HepG2 (cell line): ENCODE measurements around the gene PLN. TPM values are rescaled to one million over a fixed set of nuclear protein-coding genes. Genes with fewer than 3 reads are reported as not detected.

Source experiments
- ATAC-seq: fragments of 200-7000 bp; cut with Tn5 transposase; 3 replicates; pipeline ENCODE4 v1.9.1; 2020; ENCODE audit warnings: mild to moderate bottlenecking, moderate library complexity
- BruUV-seq: library from RNA; stranded (reverse); fragments of 400-500 nt; replicated peaks from 2 replicates; lab custom pipeline; 2021; lab: Mats Ljungman, UMichigan
- CTCF ChIA-PET: fragments of 300-600 bp; formaldehyde crosslinking; extraction: SDS; loops from one replicate; lab custom pipeline; 2021; ENCODE audit warnings: low total read pairs, inconsistent platforms, low intra/inter-chr PET ratio; lab: Yijun Ruan, JAX
- POLR2A ChIA-PET: fragments of 350-600 bp; sonication (Branson Sonifier 250); formaldehyde crosslinking; loops from one replicate; lab custom pipeline; 2020; ENCODE audit warnings: antibody characterized with exemption, inconsistent platforms; lab: Yijun Ruan, JAX
- DNase-seq: peaks from one replicate; pipeline ENCODE4 v3.0.0-alpha.2; 2015; ENCODE audit warnings: low spot score
- FAIRE-seq: peaks from 3 replicates; lab custom pipeline; 2011; peaks lifted over from hg19 to GRCh38; lab: Jason Lieb, UNC
- H2AFZ ChIP-seq: one replicate; pipeline ENCODE4 v1.6.1; 2011; ENCODE audit warnings: low read length, inconsistent platforms
- H3K27ac ChIP-seq: fragments of 300-600 bp; 3 replicates; pipeline ENCODE4 v1.8.0; 2011; ENCODE audit warnings: mixed run types, mild to moderate bottlenecking, mixed read lengths, low read length, inconsistent platforms; ENCODE audit not compliant: insufficient read depth; ENCODE audit errors: extremely low read length
- H3K27me3 ChIP-seq, 2 experiments: fragments of 200-600 bp in 1 of 2; 2 replicates in 1 of 2; 3 replicates in 1 of 2; pipeline versions ENCODE4 v1.6.0 to v1.8.0; 2011; ENCODE audit warnings: low read length in 2 of 2, mild to moderate bottlenecking in 2 of 2, moderate library complexity in 2 of 2, inconsistent platforms in 1 of 2; ENCODE audit not compliant: insufficient read depth in 2 of 2, control insufficient read depth in 1 of 2
- H3K36me3 ChIP-seq, 2 experiments: fragments of 200-600 bp in 1 of 2; replicated peaks in 1 of 2; 2 replicates in 1 of 2; 3 replicates in 1 of 2; pipeline versions ENCODE4 v1.5.1 to v1.8.0; 2011; ENCODE audit warnings: low read length in 2 of 2, inconsistent platforms in 1 of 2; ENCODE audit not compliant: insufficient read depth in 2 of 2, control insufficient read depth in 1 of 2
- H3K4me1 ChIP-seq: 2 replicates; pipeline ENCODE4 v1.5.1; 2012; ENCODE audit warnings: low read length, inconsistent platforms; ENCODE audit not compliant: insufficient read depth
- H3K4me2 ChIP-seq: 2 replicates; pipeline ENCODE4 v1.6.0; 2011; ENCODE audit warnings: low read depth, low read length, inconsistent platforms
- H3K4me3 ChIP-seq, 3 experiments: fragments of 200-600 bp in 1 of 3; sonication (generic), shearing (Covaris generic) in 1 of 3; replicated peaks in 1 of 3; 2 replicates each; pipeline ENCODE4 v1.5.1; 2011 to 2016; ENCODE audit warnings: low read length in 3 of 3, inconsistent platforms in 2 of 3, low read depth in 2 of 3, mild to moderate bottlenecking in 2 of 3, control low read depth in 1 of 3, mixed read lengths in 1 of 3; ENCODE audit not compliant: insufficient read depth in 1 of 3
- H3K79me2 ChIP-seq: one replicate; pipeline ENCODE4 v1.6.1; 2011; ENCODE audit warnings: low read length, inconsistent platforms; ENCODE audit not compliant: insufficient read depth
- H3K9ac ChIP-seq: 2 replicates; pipeline ENCODE4 v1.6.0; 2011; ENCODE audit warnings: mild to moderate bottlenecking, low read depth, low read length, inconsistent platforms; ENCODE audit not compliant: insufficient read depth
- H3K9me3 ChIP-seq: 2 replicates; pipeline ENCODE4 v1.5.1; 2012; ENCODE audit warnings: mild to moderate bottlenecking, low read length
- H4K20me1 ChIP-seq: 2 replicates; pipeline ENCODE4 v1.6.0; 2011; ENCODE audit warnings: inconsistent platforms, mild to moderate bottlenecking, low read length, moderate library complexity; ENCODE audit not compliant: insufficient read depth
- AKNA ChIP-seq: sonication (generic); formaldehyde crosslinking; IDR thresholded peaks from 2 replicates; pipeline ENCODE4 v1.4.0; 2020; ENCODE audit warnings: missing genetic modification reagents, borderline replicate concordance
- ATF5 ChIP-seq: sonication (generic); formaldehyde crosslinking; IDR thresholded peaks from 2 replicates; pipeline ENCODE4 v1.4.0; 2020; ENCODE audit warnings: mild to moderate bottlenecking, low read depth, missing genetic modification reagents
- E2F5 ChIP-seq: sonication (generic); formaldehyde crosslinking; conservative IDR thresholded peaks from 2 replicates; pipeline ENCODE4 v1.4.0; 2020; ENCODE audit warnings: missing genetic modification reagents
- FOXJ3 ChIP-seq: sonication (generic); formaldehyde crosslinking; IDR thresholded peaks from 2 replicates; pipeline ENCODE4 v1.4.0; 2020; ENCODE audit warnings: missing genetic modification reagents, mild to moderate bottlenecking, borderline replicate concordance
- KAT8 ChIP-seq: IDR thresholded peaks from 2 replicates; pipeline ENCODE4 v1.6.1; 2016; ENCODE audit warnings: missing genetic modification reagents, missing compliant biosample characterization
- KDM5B ChIP-seq: sonication (generic); formaldehyde crosslinking; IDR thresholded peaks from 2 replicates; pipeline ENCODE4 v1.4.0; 2020; ENCODE audit warnings: missing genetic modification reagents, mild to moderate bottlenecking, borderline replicate concordance
- TERF1 ChIP-seq: sonication (generic); formaldehyde crosslinking; IDR thresholded peaks from 2 replicates; pipeline ENCODE4 v1.8.0; 2022; ENCODE audit warnings: mild to moderate bottlenecking, missing genetic modification reagents, moderate library complexity
- ZKSCAN8 ChIP-seq: IDR thresholded peaks from 2 replicates; pipeline ENCODE4 v1.6.1; 2016; ENCODE audit warnings: borderline replicate concordance, missing genetic modification reagents, missing compliant biosample characterization
- ZNF281 ChIP-seq: sonication (generic); formaldehyde crosslinking; IDR thresholded peaks from 2 replicates; pipeline ENCODE4 v1.4.0; 2020; ENCODE audit warnings: missing genetic modification reagents, borderline replicate concordance
- ZNF343 ChIP-seq: sonication (generic); formaldehyde crosslinking; IDR thresholded peaks from 2 replicates; pipeline ENCODE4 v1.4.0; 2020; ENCODE audit warnings: mild to moderate bottlenecking, missing genetic modification reagents
- WGBS: methylation state at CpG from one replicate; pipeline ENCODE4 v1.1.6; 2017; ENCODE audit warnings: low lambda C conversion rate; 5-methylcytosine and 5-hydroxymethylcytosine counted together
- in situ Hi-C: cut with HindIII; loops from 2 replicates; pipeline ENCODE4 v1.10.0; 2017; ENCODE audit warnings: low pct_unique_long_range_greater_than_20kb; ENCODE audit not compliant: extremely low pct_ligation_motif_present
- intact Hi-C: fragments of 100-400 bp; cut with micrococcal nuclease; formaldehyde crosslinking; loops from one replicate; pipeline ENCODE4 v1.10.0; 2022; ENCODE audit not compliant: unreplicated experiment
- polyA plus RNA-seq, 8 experiments: library from polyadenylated mRNA; depleted of rRNA in 3 of 8; stranded (reverse) in 7 of 8; unstranded in 1 of 8; fragments of >200 nt; fragmentation: Illumina TruSeq in 4 of 8; extraction: Trizol in 4 of 8; gene quantifications; 2 replicates each; pipeline versions ENCODE4 v1.2.1 to v1.2.3, GENCODE V29; 2011 to 2016; ENCODE audit warnings: low read depth in 4 of 8, missing spikeins in 1 of 8, mixed read lengths in 1 of 8; ENCODE audit not compliant: insufficient read depth in 1 of 8
- total RNA-seq, 5 experiments: library from RNA; depleted of rRNA; stranded (reverse); fragments of >200 nt; fragmentation: Illumina TruSeq; extraction: Trizol; gene quantifications; 2 replicates each; pipeline ENCODE4 v1.2.3, GENCODE V29; 2016; ENCODE audit warnings: low read depth in 1 of 5

Gene PLN
- total and polyA plus RNA-seq, 2 of the 13 experiments (the other 11 are each of a cell fraction or from before 2014, with no cell fraction given) = not detected

GRCh38 chr6:118586746-118587485, 38.8 kb downstream of the PLN start:
- Histone ChIP-seq H2AFZ (no peak overlapping the region), H3K79me2 (no peaks in the 10 kb centered on the region), H3K4me2 (no peak overlapping the region), H4K20me1 (no peaks in the 10 kb centered on the region), H3K27me3 (no peaks in the 10 kb centered on the region; a peak in 1 of 5 replicates), H3K4me1 (no peaks in the 10 kb centered on the region), H3K4me3 (no peak overlapping the region), H3K9me3 (no peaks in the 10 kb centered on the region), H3K27ac (no peak overlapping the region), H3K9ac (no peak overlapping the region), H3K36me3 (no peaks in the 10 kb centered on the region)
- intact Hi-C loops (loop anchor here (10.0 kb wide), 1 partner anchor 1132 kb away; no protein-coding TSS in a partner anchor), in situ Hi-C loops (loop anchor here (25.0 kb wide), 2 partner anchors 600 to 750 kb away; no protein-coding TSS in a partner anchor)
- WGBS = 25% methylated on average over 5 of the region's 5 CpGs
- ChIA-PET CTCF (no interaction called here), POLR2A (no interaction called here)
- TF ChIP-seq ZNF281 (CRISPR knock-in tag) = no peak
- TF ChIP-seq FOXJ3 (CRISPR knock-in tag) = no peak
- no peak for TF ChIP-seq TERF1 (CRISPR knock-in tag)
- no peak for TF ChIP-seq ZKSCAN8 (CRISPR knock-in tag)
- TF ChIP-seq ZNF343 (CRISPR knock-in tag) = no peak
- no peak for TF ChIP-seq AKNA
- no peak for TF ChIP-seq KDM5B (CRISPR knock-in tag)
- TF ChIP-seq KAT8 (CRISPR knock-in tag) = no peak
- TF ChIP-seq ATF5 (CRISPR knock-in tag) = no peak
- TF ChIP-seq E2F5 (CRISPR knock-in tag) = no peak
- DNase-seq (no peak), ATAC-seq (no peak), FAIRE-seq (no peak)
- no TSS peak for BruUV-seq
